Thyroid gland (tissue), 4 donors: ENCODE measurements around the gene PPIL6. TPM values are rescaled to one million over a fixed set of nuclear protein-coding genes. Genes with fewer than 3 reads are reported as not detected.

Source experiments
- DNase-seq, 2 donors: peaks; one replicate each; pipeline ENCODE4 v3.0.0-alpha.2; 2019
- H3K27ac ChIP-seq, 3 donors: fragments of 200-600 bp; sonication (generic); 1 replicate in 2 of 3; 2 replicates in 1 of 3; pipeline ENCODE4 v1.5.1; 2016 to 2019; ENCODE audit warnings: mild to moderate bottlenecking in 1 of 3, moderate library complexity in 1 of 3
- H3K27me3 ChIP-seq: fragments of 200-600 bp; sonication (generic); one replicate; pipeline ENCODE4 v1.5.1; 2019
- H3K36me3 ChIP-seq, 2 donors: fragments of 200-600 bp; sonication (generic); one replicate each; pipeline ENCODE4 v1.5.1; 2016 to 2019
- H3K4me1 ChIP-seq, 2 donors: fragments of 200-600 bp; sonication (generic); one replicate each; pipeline ENCODE4 v1.5.1; 2017 to 2019
- H3K4me3 ChIP-seq, 3 donors: fragments of 200-600 bp; sonication (generic); replicated peaks in 1 of 3; 1 replicate in 2 of 3; 2 replicates in 1 of 3; pipeline ENCODE4 v1.5.1; 2016; ENCODE audit warnings: mild to moderate bottlenecking in 1 of 3
- H3K9me3 ChIP-seq: fragments of 200-600 bp; sonication (generic); one replicate; pipeline ENCODE4 v1.5.1; 2017
- CTCF ChIP-seq, 6 experiments: fragments of 200-600 bp in 3 of 6; fragments of 450-650 bp in 3 of 6; sonication (generic) in 3 of 6; IDR thresholded peaks; one replicate each; pipeline ENCODE4 v1.5.1; 2016 to 2019; ENCODE audit warnings: antibody characterized with exemption in 6 of 6, mild to moderate bottlenecking in 2 of 6, inconsistent platforms in 1 of 6, moderate library complexity in 1 of 6
- POLR2A ChIP-seq, 2 donors: fragments of 450-650 bp; IDR thresholded peaks; one replicate each; pipeline ENCODE4 v1.6.1; 2017; ENCODE audit warnings: antibody characterized with exemption in 2 of 2, mild to moderate bottlenecking in 2 of 2, moderate library complexity in 1 of 2
- WGBS, 2 donors: methylation state at CpG; one replicate each; pipeline ENCODE4 v1.1.5; 2017; 5-methylcytosine and 5-hydroxymethylcytosine counted together
- intact Hi-C: fragments of 100-400 bp; cut with DNase I; formaldehyde crosslinking; loops from one replicate; pipeline ENCODE4 v1.15.1; 2023
- total RNA-seq, 4 donors: library from RNA; depleted of rRNA; stranded (reverse); fragments of >200 nt; gene quantifications; one replicate each; pipeline ENCODE4 v1.2.3, GENCODE V29; 2016

The PPIL6 gene
- total RNA-seq, 4 donors from 2014 or later = 20.1 to 31.2 (median 27.0) TPM

GRCh38 chr6:109483735-109484057 is 43.3 kb upstream of the PPIL6 start:
- Histone ChIP-seq H3K27ac (peak overlapping the region in 1 of 3 donors; percentile 53), H3K9me3 (no peaks in the 10 kb centered on the region), H3K4me3 (no peak overlapping the region), H3K27me3 (no peaks in the 10 kb centered on the region), H3K4me1 (peaks cover 31 to 35% of the 10 kb centered on the region in 2 donors), H3K36me3 (no peaks in the 10 kb centered on the region)
- TF ChIP-seq CTCF (IDR thresholded peaks at IDR 0.05) (no peak), POLR2A (IDR thresholded peaks at IDR 0.05) (no peak)
- WGBS, 2 donors = 4% methylated on average over 6 of the region's 6 CpGs
- no peak for DNase-seq
- intact Hi-C loops = no loop called here

DNA sequence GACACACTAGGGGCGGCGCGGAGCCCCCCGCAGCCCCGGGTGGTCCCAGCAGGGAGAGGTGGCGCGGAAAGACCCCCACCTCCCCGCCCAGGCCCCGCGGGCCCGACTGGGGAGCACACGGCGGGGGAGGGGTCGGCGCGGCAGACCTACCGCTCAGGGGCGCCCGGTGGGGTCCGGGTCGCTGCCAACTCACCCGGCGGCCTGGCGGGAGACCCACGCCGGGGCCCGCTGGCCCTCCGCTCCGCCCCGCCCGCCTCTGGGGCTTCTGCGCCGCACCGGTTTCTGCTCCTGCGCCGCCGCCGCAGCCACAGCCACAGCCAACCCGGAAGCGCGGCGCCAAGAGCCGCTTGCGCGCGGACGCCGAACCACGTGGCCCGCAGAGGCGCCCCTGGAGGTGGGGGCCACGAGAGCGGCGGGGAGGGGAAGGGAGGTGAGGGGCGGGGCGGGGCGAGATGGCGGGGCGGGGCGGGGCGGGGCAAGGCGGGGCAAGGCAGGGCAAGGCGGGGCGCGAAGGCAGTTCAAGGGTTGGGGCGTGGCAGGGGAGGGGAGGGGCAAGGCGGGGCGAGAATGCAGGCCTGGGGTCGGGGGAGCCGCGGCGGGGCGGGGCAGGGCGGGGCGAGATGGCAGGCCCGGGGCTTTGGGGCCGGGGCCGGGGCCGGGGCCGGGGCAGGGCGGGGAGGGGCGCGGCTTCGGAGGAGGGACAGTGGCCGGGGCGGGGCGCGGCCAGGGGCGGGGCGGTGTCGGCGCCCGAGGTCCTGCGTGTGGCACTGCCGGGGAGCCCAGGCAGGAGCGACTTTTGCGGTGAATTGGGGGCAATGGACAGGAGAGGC is 42.7 kb upstream of the PPIL6 start, which contains the start of gene ZBTB24:
TSS of gene ZBTB24 (minus strand) at position 315 of the 830 bp plus-strand sequence. CDS start 1,193 bp downstream, outside the sequence.
- Histone ChIP-seq H3K9me3 (no peaks in the 10 kb centered on the region), H3K4me3 (peak within 1 kb of the TSS; percentile 75 to 97 (median 88)), H3K4me1 (peaks cover 31 to 40% of the 10 kb centered on the region in 2 donors), H3K27ac (peak within 1 kb of the TSS; percentile 54 to 71 (median 70)), H3K27me3 (no peaks in the 10 kb centered on the region), H3K36me3 (no peaks in the 10 kb centered on the region)
- TF ChIP-seq POLR2A (IDR thresholded peaks at IDR 0.05) = peak; percentile 50 to 82
- TF ChIP-seq CTCF (IDR thresholded peaks at IDR 0.05) = no peak
- 1 to 3% methylated on average over 17 to 32 of the region's 97 CpGs for WGBS, 2 donors
- intact Hi-C loops = no loop called here
- peak; percentile 90 to 92 for DNase-seq

GRCh38 chr6:109480993-109481480 is 40.6 kb upstream of the PPIL6 start:
- TF ChIP-seq CTCF (IDR thresholded peaks at IDR 0.05) (no peak), POLR2A (IDR thresholded peaks at IDR 0.05) (no peak)
- no peaks in the 10 kb centered on the region for H3K36me3 ChIP-seq
- intact Hi-C loops = no loop called here
- H3K4me1 ChIP-seq = peaks cover 31 to 52% of the 10 kb centered on the region in 2 donors
- no peaks in the 10 kb centered on the region for H3K27me3 ChIP-seq
- no peak for DNase-seq
- no peak overlapping the region for H3K27ac ChIP-seq
- 96 to 97% methylated on average over 7 of the region's 7 CpGs for WGBS, 2 donors
- no peaks in the 10 kb centered on the region for H3K9me3 ChIP-seq
- H3K4me3 ChIP-seq = no peak overlapping the region

DNA sequence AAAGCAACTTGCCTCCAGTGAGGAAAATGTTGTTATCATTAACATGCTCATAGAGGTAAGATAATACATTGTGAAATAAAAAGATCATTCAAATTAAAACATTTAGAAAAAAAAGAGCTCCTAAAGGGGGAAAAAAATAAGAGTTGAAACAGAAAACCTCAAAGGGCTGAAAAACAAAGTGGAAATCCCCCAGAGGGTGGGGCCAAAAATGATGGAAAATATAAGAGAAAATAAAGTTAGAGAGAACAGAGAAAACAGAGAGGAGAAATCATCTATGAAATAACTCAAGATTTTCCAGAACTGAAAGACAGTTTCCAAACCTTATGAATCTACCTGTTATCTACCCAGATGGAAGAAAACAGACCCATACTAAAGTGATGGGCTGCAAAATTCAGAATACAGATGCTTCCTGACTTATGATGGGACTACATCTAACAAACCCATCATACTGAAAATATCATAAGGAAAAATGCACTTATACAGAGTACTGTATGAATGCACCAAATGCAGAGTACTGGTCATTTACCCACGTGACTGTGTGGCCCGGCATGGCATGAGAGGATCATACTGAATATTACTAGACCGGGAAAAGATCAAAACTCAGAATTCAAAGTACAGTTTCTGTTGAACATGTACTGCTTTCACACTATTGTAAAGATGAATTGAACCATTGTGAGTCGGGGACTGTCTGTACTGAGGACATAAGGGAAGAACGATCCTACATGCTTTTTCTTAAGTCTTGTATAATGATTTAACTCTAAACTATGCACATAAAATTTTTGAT is 38.6 kb upstream of the PPIL6 start:
- DNase-seq = no peak
- intact Hi-C loops = no loop called here
- Histone ChIP-seq H3K9me3 (no peaks in the 10 kb centered on the region), H3K4me1 (peaks cover 31 to 52% of the 10 kb centered on the region in 2 donors), H3K36me3 (peaks cover 9% of the 10 kb centered on the region in 2 donors), H3K4me3 (no peak overlapping the region), H3K27me3 (no peaks in the 10 kb centered on the region), H3K27ac (no peak overlapping the region)
- WGBS, 2 donors = 90 to 93% methylated on average over 5 of the region's 5 CpGs
- TF ChIP-seq CTCF (IDR thresholded peaks at IDR 0.05) (no peak), POLR2A (IDR thresholded peaks at IDR 0.05) (no peak)
